HCEC 1CT (cell line): ENCODE data around the gene CDH13.

Experiments used
- DNase-seq: peaks from one replicate; pipeline ENCODE4 v3.0.0-alpha.2; 2017

CDH13 gene

DNA sequence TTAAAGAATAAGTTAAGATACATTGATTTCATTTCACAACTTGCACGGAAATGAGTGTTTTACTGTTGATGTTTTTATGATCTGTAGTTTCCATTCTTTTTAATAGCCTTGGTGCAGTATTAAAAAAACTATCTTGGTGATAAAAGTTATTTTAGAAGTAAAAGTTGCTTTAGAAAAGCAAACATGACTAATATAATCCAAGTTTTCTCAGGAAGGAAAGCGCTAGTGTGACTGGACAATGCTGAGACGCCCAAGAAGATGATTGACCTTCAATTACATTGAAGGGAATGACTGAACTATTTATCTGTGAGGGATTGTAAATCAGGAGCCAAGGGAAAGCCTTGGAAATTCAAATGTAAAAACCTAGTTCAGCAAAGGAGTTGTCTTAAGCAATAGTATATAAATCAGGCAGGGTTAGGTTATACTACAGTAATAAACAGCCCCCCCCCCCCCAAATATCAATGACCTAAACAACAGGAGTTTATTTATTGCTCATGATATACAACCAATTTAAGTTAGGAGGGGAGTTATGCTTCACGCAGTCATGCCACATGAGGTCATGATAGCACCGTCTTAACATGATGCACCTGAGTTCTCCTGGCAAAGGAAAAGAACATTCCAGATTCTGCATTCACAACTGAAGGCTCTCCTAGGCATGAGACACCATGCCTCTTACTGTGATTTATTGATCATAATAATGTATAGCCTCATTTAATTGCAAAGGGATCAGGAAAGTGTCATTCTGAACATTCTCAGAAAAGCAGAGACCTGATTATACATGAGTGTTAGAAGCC, 443.8 kb downstream of the CDH13 start:
- DNase-seq = no peak

DNA sequence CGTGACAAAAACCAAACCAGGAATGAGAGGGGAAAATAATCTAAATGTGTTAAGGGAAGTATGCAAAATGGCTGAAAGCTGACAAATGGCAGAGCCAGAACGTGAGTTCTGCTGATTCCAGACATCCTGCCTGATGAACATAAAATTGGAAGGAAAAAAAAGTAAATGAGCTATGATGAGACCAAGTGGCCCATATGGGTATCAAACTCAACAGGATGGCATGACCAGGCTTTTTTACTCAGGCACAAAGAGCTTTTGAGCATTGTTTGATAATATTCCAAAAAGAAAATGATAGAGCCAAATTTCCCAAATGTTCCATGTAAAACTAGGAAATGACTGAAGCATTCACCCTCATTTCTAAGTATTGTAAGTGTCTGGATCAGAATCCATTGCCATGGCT, 449.2 kb downstream of the CDH13 start:
- DNase-seq = no peak

DNA sequence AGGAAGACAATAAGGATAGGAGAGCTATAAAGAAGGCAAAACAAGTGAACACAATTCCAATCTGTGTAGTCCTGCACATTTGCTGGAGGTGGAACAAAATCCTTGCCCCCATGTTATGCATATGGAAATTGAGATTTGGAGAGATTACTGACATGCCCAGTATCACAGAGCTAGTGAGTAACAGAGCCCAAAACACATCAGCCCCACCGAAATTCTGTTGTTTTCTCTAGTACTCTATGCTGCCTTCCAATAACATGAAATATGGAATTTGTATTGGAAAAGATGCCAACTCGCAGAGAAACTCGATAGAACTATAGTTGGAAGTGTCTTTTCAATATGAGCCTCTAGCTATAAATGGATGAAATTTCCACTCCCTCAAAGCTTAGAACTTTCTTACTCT, 456.6 kb downstream of the CDH13 start:
- no peak for DNase-seq

DNA sequence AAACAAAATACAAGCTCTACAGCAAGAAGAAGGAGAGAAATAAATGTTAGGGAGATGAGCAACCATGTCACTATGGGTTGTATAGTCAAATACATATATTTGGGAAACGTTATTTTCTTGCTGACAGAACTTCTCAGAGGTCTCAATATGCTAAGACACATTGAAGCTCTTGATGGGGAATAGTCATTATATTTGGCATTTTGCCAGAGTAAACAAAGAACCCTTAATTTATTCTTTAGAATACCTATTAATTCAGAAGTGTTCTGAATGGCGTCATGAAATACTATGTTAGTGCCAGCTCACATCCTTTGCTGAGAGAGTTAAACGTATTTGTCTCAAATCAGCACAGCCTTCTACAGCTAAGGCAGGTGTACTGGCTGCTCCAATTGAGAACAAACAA, 458.9 kb downstream of the CDH13 start:
- DNase-seq = no peak

DNA sequence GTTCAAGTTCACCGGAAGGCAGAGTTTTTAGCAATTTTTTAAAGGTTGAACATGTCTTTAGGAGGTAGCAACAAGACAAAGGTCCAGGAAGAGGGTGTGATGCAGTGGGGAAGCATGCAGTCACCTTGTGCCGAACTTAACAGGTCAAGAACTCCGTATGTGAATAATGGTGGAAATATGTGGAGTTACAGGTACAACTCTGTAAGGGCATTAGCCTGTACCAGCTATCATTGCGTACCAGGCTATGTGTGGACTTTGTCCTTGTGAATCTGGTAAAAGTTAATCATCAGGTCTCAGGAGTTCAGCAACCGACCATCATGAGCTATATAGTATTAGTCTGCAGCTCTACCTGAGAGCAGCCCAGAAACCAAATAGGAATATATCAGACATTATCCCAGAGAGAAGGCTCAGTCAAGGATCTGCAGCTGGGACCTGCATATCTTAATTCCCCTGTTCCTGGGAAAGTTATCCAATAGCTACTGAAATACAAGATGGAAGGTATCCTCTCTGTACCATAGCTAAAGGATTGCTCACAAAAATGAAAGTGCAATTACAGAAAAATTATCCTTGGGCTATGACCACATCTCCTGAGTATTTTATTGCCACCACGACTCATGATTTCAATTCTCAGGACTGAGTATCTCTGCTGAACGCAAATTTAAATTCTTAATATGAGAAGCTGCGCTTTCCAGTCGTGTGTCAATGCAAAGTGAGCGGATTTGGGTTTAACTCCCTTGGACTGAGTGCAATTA, 469.3 kb downstream of the CDH13 start:
- DNase-seq = peak; percentile 59

DNA sequence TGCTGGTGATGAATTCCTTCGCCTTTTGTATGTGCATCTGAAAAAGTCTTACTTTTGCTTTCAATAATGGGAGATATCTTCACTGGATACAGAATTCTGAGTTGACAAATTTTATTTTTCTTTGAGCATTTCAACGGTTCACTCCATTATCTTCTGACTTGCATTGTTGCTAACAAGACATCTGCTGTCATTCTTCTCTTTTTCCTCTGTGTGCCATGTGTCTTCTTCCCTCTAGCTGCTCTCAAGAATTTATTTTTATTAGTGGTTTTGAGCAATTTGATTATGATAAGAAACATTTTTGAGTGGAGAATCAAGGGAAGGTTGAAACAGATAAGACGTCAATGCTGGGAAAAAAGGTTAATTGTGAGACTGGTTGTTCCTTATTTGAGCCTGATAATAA, 471.8 kb downstream of the CDH13 start:
- DNase-seq = no peak

DNA sequence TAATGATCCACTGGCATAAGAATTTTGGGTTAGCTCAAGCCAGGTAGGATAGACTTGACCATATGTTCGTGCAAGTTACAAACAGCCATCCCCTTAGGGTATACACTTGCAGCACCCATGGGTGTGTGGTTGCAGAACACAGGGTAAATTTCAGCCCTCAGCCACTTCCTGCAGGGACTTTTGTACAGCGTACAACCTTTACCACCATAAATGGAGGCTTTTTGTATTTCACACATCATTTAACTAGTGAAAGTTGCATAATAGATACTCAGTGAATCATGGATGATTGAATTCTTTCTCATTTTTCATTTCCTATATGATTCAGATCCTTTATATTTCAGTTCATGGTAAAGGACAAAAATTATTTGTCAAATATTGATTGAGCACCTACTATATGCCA, 473.9 kb downstream of the CDH13 start:
- DNase-seq = peak; percentile 84

DNA sequence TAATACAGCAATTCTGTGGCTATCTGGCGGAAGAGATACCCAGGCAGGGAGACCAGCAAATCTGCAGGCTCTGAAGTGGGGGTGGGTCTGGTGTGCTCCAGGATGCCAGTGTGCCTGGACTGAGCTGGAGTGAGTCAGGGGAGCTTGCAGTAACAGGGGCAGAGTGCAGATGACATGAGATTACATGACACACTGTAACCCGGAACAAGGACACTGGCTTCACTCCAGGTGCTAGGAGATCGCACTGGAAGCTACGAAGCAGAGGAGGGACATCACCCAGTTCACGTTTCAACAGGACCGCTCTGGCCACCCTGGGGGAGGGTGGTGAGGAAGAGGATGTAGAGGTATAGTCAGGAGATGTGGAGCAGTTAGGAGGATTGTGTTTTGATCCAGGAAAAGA, 475.6 kb downstream of the CDH13 start:
- no peak for DNase-seq

DNA sequence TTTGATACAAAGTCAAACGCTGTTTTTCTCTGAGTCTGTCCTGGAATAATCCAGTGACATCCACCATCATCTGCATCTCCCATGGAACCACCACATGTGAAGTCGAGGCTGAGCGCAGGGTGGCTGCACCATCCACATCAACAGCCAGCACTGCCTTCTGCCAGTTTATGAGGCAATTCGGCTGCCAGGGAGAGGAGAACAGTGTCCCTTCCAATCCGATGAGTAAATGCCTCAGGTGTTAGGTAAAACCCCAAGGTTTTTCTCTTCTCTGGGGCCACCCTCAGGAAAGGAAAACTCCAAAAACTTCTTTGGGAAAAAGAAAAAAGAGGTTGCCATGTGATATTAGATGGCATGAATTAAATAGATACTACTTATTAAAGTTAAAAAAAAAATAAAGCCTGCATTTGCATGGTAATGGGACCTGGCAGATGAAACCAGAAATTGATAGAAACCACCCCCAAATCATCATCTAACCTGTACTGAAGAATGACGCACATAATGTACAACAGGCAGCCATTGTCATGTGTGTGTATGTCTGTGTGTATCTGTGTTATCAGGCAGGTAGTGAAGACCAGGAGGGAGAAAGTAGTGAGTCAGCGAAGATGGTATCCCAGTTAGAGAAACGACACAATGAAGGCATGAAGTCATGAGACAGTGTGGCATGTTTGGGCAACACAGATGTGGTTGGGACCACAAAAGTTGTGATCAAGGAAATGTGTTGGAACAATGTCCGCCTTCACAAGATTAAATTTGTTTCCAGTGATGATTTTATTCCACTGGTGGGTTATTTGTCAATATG, 478.7 kb downstream of the CDH13 start:
- no peak for DNase-seq

DNA sequence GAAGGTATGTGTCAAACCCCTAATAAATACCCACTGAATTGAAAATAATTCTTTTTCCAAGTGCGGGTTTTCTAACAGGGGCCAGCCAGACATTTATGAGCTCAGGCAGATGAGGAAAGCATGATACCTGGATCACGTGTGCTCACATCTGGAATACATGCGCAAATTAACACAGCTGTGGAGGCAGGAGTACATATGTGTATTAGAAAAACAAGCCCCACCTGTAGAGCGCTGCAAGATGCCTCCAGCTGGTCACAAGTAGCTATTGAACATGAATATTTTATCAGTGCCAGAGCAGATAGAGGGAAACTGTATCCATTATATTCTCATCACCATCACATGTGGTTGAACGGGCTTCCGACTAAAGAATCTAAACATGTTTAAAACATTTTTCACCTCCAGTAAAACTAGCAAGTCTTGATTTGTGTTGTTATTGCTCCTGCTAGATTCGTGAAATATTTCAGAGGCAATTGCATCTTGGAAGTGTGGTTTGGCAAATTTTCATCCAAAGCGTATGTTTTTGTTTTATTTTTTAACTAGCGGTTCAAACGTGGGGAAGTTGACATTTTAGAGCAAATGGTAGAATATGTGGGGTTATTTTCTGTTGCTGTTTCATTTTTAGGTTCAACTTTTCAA, 482.8 kb downstream of the CDH13 start:
- no peak for DNase-seq

DNA sequence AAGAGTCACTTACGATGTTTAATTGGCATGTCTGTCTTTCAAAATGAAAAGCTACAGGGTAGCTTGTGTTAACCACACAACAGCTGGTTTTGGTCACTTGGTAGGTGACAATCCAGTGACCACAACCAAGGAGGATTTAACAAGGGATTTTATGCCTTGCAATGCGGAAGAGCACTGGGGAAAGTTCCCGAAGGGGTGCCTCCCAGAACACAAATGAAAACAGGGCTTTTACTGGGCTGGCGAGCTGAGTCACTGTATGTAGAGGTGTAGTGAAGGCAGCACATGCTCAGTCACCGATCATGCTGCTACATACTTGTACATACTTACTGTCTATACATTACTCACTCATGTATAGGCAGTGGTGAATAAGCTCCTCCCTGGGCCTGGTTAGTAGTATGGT, 483.5 kb downstream of the CDH13 start:
- DNase-seq = no peak

DNA sequence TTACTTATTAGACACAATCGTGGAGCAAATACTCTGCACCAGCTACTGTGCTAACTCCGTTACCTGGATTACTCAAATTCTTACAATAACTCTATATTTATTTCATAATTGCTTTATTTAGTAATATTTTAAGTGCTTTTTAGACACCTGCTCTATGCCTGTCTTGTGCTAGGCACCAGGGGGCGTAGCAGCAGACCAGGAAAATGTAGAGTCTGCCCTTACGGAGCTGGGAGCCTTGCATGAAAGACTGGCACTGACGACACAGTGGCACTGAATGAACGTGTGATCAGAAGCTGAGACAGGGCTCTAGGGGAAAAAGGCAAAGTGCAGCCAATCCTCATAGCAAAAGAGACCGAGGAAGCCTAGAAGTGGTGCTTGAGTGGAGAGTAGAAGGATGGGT, 486.5 kb downstream of the CDH13 start:
- peak; percentile 53 for DNase-seq

DNA sequence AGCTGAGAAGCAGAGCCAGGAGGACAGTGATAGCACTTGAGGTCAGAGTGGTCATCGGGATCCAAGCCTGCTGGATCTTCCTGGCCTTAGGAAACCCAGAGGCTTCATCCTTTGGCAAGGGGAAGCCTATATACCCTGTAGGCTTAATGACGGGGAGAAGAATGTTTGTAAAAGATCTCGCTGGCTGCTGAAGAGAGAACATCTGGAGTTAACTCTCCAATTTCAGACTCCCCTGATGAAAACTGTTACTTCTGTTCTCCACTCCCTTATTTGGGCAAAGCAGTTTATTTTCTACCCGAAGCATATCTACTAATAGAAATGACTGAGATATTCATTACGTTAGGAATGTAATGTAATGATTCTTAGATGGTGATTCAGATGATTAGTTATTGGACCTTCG, 487.0 kb downstream of the CDH13 start:
- DNase-seq = peak; percentile 76

DNA sequence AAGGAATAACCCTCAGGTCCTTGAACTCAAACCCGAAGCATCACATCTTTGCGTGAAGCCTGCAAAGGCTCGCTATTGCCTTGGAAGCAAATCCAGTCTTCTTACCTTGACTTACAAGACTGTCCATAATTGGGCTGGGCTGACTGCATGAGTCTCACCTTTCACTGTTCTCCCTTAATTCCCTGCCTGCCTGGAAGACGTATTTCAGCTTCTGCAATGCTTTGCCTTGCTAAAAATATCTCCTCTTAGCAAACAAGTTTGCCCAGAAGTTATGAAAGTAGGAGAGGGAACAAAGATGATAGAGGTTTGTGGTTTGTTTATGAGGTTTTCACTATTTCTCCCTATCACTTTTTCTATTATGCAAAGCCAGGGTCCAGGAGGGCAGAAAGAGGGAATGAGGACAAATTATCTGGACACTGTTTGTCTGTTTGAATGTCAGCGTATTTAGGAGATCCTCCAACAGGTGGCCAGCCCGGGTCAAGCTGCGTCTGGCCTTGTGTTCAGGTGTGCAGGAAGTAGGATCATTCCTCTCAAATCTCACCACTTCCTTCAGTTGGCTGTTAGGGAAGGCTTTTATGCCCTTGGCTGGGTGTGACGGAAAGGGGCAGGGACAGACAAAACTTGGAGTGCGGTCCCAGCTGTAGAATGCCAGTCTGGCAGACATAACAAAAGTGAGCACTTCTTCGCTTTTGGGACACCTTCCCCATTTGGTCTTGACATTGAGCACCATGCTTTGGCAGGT, 488.9 kb downstream of the CDH13 start:
- no peak for DNase-seq

DNA sequence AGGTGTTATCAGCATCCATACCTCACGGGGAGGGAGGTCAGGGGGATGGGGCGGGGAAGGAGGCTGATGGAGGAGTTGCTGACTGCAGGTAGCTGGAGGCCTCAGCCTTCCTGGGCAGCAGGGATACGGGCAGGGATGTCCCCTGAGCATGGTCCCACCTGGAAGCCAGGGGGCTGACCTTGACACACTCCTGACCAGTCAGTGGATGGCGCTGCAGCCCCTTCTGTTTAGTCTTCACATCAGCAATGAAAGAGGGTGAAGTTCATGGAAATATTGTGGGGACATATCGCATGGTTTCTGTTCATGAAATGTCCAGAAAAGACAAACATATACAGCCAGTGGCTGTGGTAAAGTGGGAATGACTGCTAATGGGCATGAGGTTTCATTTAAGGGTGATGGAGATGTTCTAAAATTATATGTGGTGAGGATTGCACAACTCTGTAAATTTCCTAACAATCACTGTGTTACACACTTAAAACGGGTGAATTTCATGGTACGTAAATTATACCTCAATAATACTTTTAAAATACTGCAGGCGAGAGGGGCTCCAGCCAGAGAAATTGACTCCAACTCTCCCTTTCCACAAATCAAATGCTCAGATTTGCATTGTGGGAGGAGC, 489.6 kb downstream of the CDH13 start:
- no peak for DNase-seq

DNA sequence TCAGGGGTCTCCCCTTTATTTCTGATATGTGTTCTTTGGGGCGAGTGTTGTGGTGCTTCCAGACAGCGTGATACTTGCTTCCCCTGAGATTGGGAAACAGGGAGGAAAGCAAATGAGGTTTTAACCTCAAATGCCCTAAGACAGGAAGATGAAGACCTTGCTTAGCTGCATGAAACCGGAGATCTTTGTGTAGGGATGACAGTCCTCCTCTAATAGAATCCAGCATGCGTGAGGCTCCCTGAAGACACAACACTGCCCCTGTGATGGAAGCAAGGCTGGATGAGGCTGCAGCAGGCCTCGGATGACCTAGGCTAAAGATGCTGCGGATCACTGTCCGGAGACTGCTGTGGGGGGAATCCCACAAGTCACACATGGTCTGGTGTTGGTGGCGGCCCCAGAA, 491.0 kb downstream of the CDH13 start:
- DNase-seq = no peak

DNA sequence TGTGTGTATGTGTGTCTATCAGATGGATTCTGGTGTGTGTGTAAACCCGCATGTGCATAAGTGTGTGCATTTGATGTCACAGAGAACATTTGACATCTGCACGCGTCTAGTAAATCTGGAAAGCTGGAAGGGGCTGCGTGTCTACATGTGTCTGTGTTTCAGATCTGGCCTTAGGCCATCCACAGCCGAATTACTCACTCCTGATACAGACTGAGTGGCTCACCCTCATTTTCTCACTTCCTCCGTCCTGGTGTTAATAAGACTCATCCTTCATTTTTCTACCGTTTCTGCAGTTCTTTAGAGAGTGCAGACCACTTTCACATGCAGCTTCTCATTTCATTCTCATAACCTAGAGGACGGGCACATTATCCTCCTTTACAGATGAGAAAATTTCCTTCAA, 491.6 kb downstream of the CDH13 start:
- peak; percentile 24 for DNase-seq

DNA sequence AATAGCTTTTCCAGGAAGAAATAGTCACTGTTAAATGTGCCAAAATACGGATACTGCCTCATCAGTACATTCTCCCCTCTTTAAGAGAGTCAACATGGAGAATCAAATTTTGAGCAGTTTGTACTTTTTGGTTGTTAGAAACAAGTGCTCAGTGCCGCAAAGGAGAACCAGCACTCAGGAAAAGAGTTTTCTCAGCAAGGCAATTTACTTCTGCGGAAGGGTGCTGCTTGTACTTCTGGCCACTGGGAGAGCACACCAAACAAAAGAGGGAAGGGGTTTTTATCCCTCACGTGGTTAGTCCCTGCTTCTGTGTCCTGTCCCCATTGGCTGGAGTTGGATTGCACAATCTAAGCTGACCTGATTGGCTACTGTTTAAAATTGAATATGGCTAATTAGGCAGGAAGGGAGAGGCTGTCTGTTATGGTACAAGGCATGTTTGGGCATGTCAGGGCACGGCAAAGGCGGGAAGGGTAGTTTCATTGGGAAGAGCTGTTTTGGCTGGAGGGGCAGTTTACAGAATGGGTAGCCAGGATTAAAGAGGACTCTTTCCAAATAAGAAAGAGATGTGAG, 499.3 kb downstream of the CDH13 start:
- no peak for DNase-seq

DNA sequence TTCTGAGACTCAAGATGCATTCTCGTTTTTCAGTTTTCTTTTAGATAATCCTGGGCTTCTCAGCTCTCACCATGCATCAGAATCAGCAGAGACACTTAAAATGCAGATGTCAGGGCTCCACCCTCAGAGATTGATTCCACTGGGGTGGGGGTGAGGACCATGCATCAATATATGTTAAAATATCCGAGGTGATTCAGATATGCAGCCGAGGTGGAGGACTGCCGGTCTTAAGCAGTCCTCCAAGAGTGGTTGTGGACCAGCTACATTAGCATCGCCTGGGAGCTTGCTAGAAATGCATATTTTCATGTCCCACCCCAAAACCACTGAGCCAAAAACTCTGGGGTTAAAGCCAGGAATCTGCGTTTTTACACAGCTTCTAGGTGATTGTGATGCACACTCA, 501.3 kb downstream of the CDH13 start:
- no peak for DNase-seq

DNA sequence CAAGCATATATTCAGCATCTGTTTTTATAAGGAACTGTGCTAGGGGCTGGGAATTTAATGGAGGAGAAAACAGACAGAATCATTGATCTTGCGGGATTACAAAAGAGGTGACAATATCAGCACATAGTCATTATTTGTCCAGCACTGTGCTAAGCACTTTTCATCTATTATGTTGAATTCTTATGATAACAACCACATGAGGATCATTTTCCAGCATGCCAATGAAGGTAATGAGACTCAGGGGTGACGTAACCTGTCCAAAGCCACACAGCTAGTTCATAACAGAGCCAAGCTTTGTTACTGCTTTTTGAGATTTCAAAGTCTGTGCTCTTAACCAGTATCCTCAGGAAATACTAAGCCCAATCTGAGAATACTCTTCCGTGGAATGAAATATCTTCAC, 503.3 kb downstream of the CDH13 start:
- no peak for DNase-seq

DNA sequence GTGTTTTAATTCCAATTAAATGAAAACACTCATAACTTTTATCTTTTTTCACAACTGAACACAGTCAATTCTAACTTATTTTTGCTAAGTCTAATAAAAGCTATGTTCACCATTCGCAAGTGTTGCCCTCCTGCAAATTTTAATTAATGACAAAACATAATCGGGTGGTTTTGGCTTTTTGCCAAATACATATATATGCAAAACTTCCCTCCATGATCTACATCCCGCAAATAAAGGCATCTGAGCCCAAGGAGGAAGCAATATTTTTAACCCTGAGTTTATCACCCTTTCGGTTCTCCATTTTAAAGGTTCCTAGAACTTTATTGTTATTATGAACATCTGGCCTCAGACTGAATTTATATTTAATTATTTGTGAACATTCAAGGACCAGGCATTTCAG, 507.9 kb downstream of the CDH13 start:
- no peak for DNase-seq

DNA sequence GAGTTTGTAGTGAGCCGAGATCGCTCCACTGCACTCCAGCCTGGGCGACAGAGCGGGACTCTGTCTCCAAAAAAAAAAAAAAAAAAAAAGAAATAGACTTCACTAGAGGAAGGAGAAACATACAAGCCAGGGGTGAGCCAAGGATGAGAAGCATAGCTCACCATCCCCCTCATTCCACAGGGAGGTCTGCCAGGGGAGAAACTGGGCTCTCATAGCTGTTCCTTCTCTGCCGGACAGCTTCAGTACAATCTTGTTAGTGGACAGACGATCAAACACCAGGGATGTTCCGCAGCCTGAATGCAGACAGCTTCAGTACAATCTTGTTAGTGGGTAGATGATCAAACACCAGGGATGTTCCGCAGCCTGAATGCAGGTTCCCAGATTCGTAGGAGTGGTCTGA, 509.6 kb downstream of the CDH13 start:
- no peak for DNase-seq
